Fibroblast of peridontal ligament (primary cell): ENCODE measurements around the gene RNF217.
"Not testable (repeated sequence)": the region's sequence is repeated elsewhere in the genome, so short reads cannot be mapped to it uniquely, and the experiment has no call there.

Source experiments
- DNase-seq: peaks from one replicate; pipeline ENCODE4 v3.0.0-alpha.2; 2010; ENCODE audit errors: extremely low read depth

RNF217 gene

GRCh38 chr6:125057392-125058246 is 95.4 kb downstream of the RNF217 start:
- DNase-seq, result no peak

- DNase-seq, result no peak
Observed at GRCh38 chr6:125058546-125058945, 96.3 kb downstream of the RNF217 start.

- no peak for DNase-seq
Observed at GRCh38 chr6:125063307-125063706, 101.1 kb downstream of the RNF217 start.

- DNase-seq, result no peak
Observed at GRCh38 chr6:125066140-125066539, 103.9 kb downstream of the RNF217 start.

GRCh38 chr6:125066964-125067363 is 104.7 kb downstream of the RNF217 start:
- no peak for DNase-seq

GRCh38 chr6:125067552-125067951 is 105.3 kb downstream of the RNF217 start:
- no peak for DNase-seq

GRCh38 chr6:125073071-125073470 is 110.8 kb downstream of the RNF217 start:
- DNase-seq, result no peak

GRCh38 chr6:125074120-125074519 is 111.9 kb downstream of the RNF217 start:
- no peak for DNase-seq

- DNase-seq, result not testable (repeated sequence)
Observed at GRCh38 chr6:125075073-125075472, 112.8 kb downstream of the RNF217 start.

GRCh38 chr6:125075741-125076481 is 113.7 kb downstream of the RNF217 start:
- DNase-seq, result no peak

GRCh38 chr6:125076482-125076742 is 114.2 kb downstream of the RNF217 start:
- no peak for DNase-seq

GRCh38 chr6:125077453-125077852 is 115.2 kb downstream of the RNF217 start:
- DNase-seq, result no peak

- DNase-seq, result no peak
Observed at GRCh38 chr6:125078602-125079321, 116.5 kb downstream of the RNF217 start.

- no peak for DNase-seq
Observed at GRCh38 chr6:125082908-125083683, 120.9 kb downstream of the RNF217 start.

- no peak for DNase-seq
Observed at GRCh38 chr6:125083684-125083990, 121.4 kb downstream of the RNF217 start.

GRCh38 chr6:125086716-125087115 is 124.5 kb downstream of the RNF217 start:
- DNase-seq, result no peak

- DNase-seq, result no peak
Observed at GRCh38 chr6:125088963-125089362, 126.7 kb downstream of the RNF217 start.

GRCh38 chr6:125094563-125094962 is 132.3 kb downstream of the RNF217 start:
- peak; percentile 56 for DNase-seq

- peak; percentile 87 for DNase-seq
Observed at GRCh38 chr6:125095580-125096301, 133.5 kb downstream of the RNF217 start.

- DNase-seq, result no peak
Observed at GRCh38 chr6:125097186-125097585, 134.9 kb downstream of the RNF217 start.

- DNase-seq, result no peak
Observed at GRCh38 chr6:125098253-125098652, 136.0 kb downstream of the RNF217 start.
